K562 (cell line): Measurements from ENCODE around the gene PSMB7. TPM values are rescaled to one million over a fixed set of nuclear protein-coding genes. Genes with fewer than 3 reads are reported as not detected.

ENCODE experiments used
- ATAC-seq: fragments of 200-7000 bp; cut with Tn5 transposase; 3 replicates; pipeline ENCODE4 v1.9.1; 2020; ENCODE audit warnings: moderate library complexity
- BruUV-seq: library from RNA; stranded (reverse); fragments of 400-500 nt; replicated peaks from 2 replicates; lab custom pipeline; 2021; lab: Mats Ljungman, UMichigan
- CTCF ChIA-PET: fragments of 300-600 bp; formaldehyde crosslinking; extraction: SDS; loops from one replicate; lab custom pipeline; 2021; ENCODE audit warnings: low intra/inter-chr PET ratio; lab: Yijun Ruan, JAX
- POLR2A ChIA-PET: fragments of 300-600, 350-650 bp; sonication (Branson Sonifier 250); formaldehyde crosslinking; extraction: SDS; loops from one replicate; lab custom pipeline; 2021; ENCODE audit warnings: antibody characterized with exemption, inconsistent platforms; lab: Yijun Ruan, JAX
- DNase-seq, 4 experiments: peaks; one replicate each; pipeline versions ENCODE4 v3.0.0 to v3.0.0-alpha.2; 2011 to 2018; ENCODE audit warnings: low spot score in 3 of 4, mixed read lengths in 3 of 4; ENCODE audit errors: extremely low read depth in 1 of 4
- FAIRE-seq: peaks from 2 replicates; lab custom pipeline; 2011; peaks lifted over from hg19 to GRCh38; lab: Jason Lieb, UNC
- H2AFZ ChIP-seq: 2 replicates; pipeline ENCODE4 v1.6.0; 2011; ENCODE audit warnings: low read depth, low read length, control low read depth, inconsistent platforms
- H3K27ac ChIP-seq: fragments of 200-600 bp; 3 replicates; pipeline ENCODE4 v1.8.0; 2011; ENCODE audit warnings: low read depth, mild to moderate bottlenecking, control low read depth, inconsistent platforms, low read length, moderate library complexity, mixed read lengths; ENCODE audit errors: extremely low read depth
- H3K27me3 ChIP-seq, 2 experiments: fragments of 300-600 bp in 1 of 2; 2 replicates in 1 of 2; 3 replicates in 1 of 2; pipeline versions ENCODE4 v1.6.0 to v1.8.0; 2011; ENCODE audit warnings: inconsistent platforms in 2 of 2, low read length in 2 of 2, mild to moderate bottlenecking in 1 of 2, mixed read lengths in 1 of 2, moderate library complexity in 1 of 2; ENCODE audit not compliant: control insufficient read depth in 2 of 2, insufficient read depth in 2 of 2
- H3K36me3 ChIP-seq: fragments of 300-600 bp; 3 replicates; pipeline ENCODE4 v1.8.0; 2011; ENCODE audit warnings: mild to moderate bottlenecking, low read length, inconsistent platforms; ENCODE audit not compliant: control insufficient read depth, insufficient read depth
- H3K4me1 ChIP-seq, 2 experiments: fragments of 200-600 bp in 1 of 2; replicated peaks in 1 of 2; 2 replicates in 1 of 2; 3 replicates in 1 of 2; pipeline versions ENCODE4 v1.5.1 to v1.8.0; 2011; ENCODE audit warnings: inconsistent platforms in 2 of 2, low read length in 2 of 2, mild to moderate bottlenecking in 1 of 2, mixed read lengths in 1 of 2, moderate library complexity in 1 of 2; ENCODE audit not compliant: control insufficient read depth in 2 of 2, insufficient read depth in 2 of 2
- H3K4me2 ChIP-seq: 2 replicates; pipeline ENCODE4 v1.6.1; 2011; ENCODE audit warnings: low read length, control low read depth, inconsistent platforms, mixed read lengths; ENCODE audit not compliant: insufficient read depth
- H3K4me3 ChIP-seq: fragments of 200-600 bp; sonication (generic), shearing (Covaris generic); 2 replicates; pipeline ENCODE4 v1.5.1; 2016; ENCODE audit warnings: control low read depth, inconsistent platforms
- H3K79me2 ChIP-seq: fragments of 200-600 bp; 3 replicates; pipeline ENCODE4 v1.8.0; 2011; ENCODE audit warnings: low read length, inconsistent platforms; ENCODE audit not compliant: control insufficient read depth, insufficient read depth
- H3K9ac ChIP-seq, 2 experiments: 2 replicates each; pipeline versions ENCODE4 v1.6.0 to v1.6.1; 2011; ENCODE audit warnings: low read depth in 2 of 2, low read length in 2 of 2, control low read depth in 1 of 2, inconsistent platforms in 1 of 2, mild to moderate bottlenecking in 1 of 2, mixed read lengths in 1 of 2; ENCODE audit not compliant: insufficient read depth in 1 of 2
- H3K9me1 ChIP-seq: one replicate; pipeline ENCODE4 v1.6.0; 2011; ENCODE audit warnings: inconsistent platforms, mild to moderate bottlenecking, low read length, moderate library complexity; ENCODE audit not compliant: control insufficient read depth, insufficient read depth
- H3K9me3 ChIP-seq: replicated peaks from 2 replicates; pipeline ENCODE4 v1.5.1; 2011; ENCODE audit warnings: low read depth, low read length, inconsistent platforms; ENCODE audit not compliant: control insufficient read depth, insufficient read depth
- H4K20me1 ChIP-seq: replicated peaks from 2 replicates; pipeline ENCODE4 v1.6.1; 2011; ENCODE audit warnings: low read length, inconsistent platforms, mixed read lengths; ENCODE audit not compliant: control insufficient read depth, insufficient read depth
- FOXK1 ChIP-seq: sonication (generic); formaldehyde crosslinking; IDR thresholded peaks from 2 replicates; pipeline ENCODE4 v1.8.0; 2022; ENCODE audit warnings: missing genetic modification reagents, mild to moderate bottlenecking, borderline replicate concordance
- KAT7 ChIP-seq: sonication (generic); formaldehyde crosslinking; IDR thresholded peaks from 2 replicates; pipeline ENCODE4 v1.8.0; 2022; ENCODE audit warnings: missing genetic modification reagents, mild to moderate bottlenecking, borderline replicate concordance
- KDM5B ChIP-seq: fragments of 200-600 bp; sonication (generic); IDR thresholded peaks from 2 replicates; pipeline ENCODE4 v1.6.1; 2012; ENCODE audit warnings: low read depth, mild to moderate bottlenecking, moderate library complexity, low read length, control low read depth, inconsistent platforms; ENCODE audit not compliant: insufficient replicate concordance
- RAD21 ChIP-seq, 2 experiments: fragments of 250-450 bp in 1 of 2; fragments of 450-650 bp in 1 of 2; sonication (Bioruptor Pico) in 1 of 2; formaldehyde crosslinking in 1 of 2; IDR thresholded peaks in 1 of 2; conservative IDR thresholded peaks in 1 of 2; 2 replicates each; pipeline versions ENCODE4 v1.4.0 to v1.8.0; 2020 to 2022; ENCODE audit warnings: mild to moderate bottlenecking in 2 of 2, moderate library complexity in 1 of 2
- SAFB ChIP-seq: fragments of 200-400 bp; formaldehyde crosslinking; IDR thresholded peaks from 2 replicates; pipeline ENCODE4 v1.6.1; 2017; ENCODE audit warnings: low read depth, low read length, borderline replicate concordance
- ZEB2 ChIP-seq: fragments of 450-650 bp; IDR thresholded peaks from 2 replicates; pipeline ENCODE4 v1.6.1; 2016
- WGBS: fragments of 100-300 bp; shearing (Covaris generic); methylation state at CpG from one replicate; pipeline ENCODE4 v1.1.6; 2016; ENCODE audit warnings: low coverage, mixed read lengths; ENCODE audit not compliant: insufficient coverage; ENCODE audit errors: missing lambda C conversion rate; 5-methylcytosine and 5-hydroxymethylcytosine counted together
- in situ Hi-C: fragments of 300-500 bp; cut with MboI; formaldehyde crosslinking; loops from 4 replicates; pipeline ENCODE4 v1.15.0; 2018; ENCODE audit warnings: inconsistent platforms, mixed read lengths
- intact Hi-C: fragments of 100-400 bp; cut with micrococcal nuclease; formaldehyde crosslinking; loops from 2 replicates; pipeline ENCODE4 v1.14.2; 2022
- polyA plus RNA-seq, 8 experiments: library from polyadenylated mRNA; depleted of rRNA in 4 of 8; stranded (reverse) in 5 of 8; unstranded in 3 of 8; fragments of >200 nt; fragmentation: Nextera tagmentation in 2 of 8; fragmentation: Illumina TruSeq in 1 of 8; extraction: Ambion mirVana in 2 of 8; extraction: Trizol in 1 of 8; gene quantifications; 2 replicates each; pipeline versions ENCODE4 v1.2.1 to v1.2.3, GENCODE V29; 2011 to 2014; ENCODE audit warnings: inconsistent platforms in 1 of 8, missing spikeins in 1 of 8
- total RNA-seq, 7 experiments: library from RNA; depleted of rRNA in 6 of 7; stranded (reverse); fragments of >200 nt in 6 of 7; fragmentation: Illumina TruSeq in 2 of 7; extraction: Trizol in 2 of 7; gene quantifications; 2 replicates each; pipeline versions ENCODE4 v1.2.1 to v1.2.3, GENCODE V29; 2011 to 2021; ENCODE audit warnings: low replicate concordance in 1 of 7
- TF ChIP-seq, protein P1 (sequence below), 3 experiments: IDR thresholded peaks in 2 of 3; conservative IDR thresholded peaks in 1 of 3; 2 replicates each; pipeline ENCODE4 v1.5.1; 2011 to 2012; ENCODE audit warnings: low read length in 3 of 3, mild to moderate bottlenecking in 3 of 3, control low read depth in 2 of 3, improper control_type of control experiment in 1 of 3, inconsistent platforms in 1 of 3, low read depth in 1 of 3, mixed read lengths in 1 of 3, moderate library complexity in 1 of 3; ENCODE audit not compliant: insufficient read depth in 2 of 3

PSMB7 gene
- total and polyA plus RNA-seq, 9 of the 15 experiments (the other 6 are each of a cell fraction or from before 2014, with no cell fraction given), result 321 to 978 (median 407) TPM

DNA sequence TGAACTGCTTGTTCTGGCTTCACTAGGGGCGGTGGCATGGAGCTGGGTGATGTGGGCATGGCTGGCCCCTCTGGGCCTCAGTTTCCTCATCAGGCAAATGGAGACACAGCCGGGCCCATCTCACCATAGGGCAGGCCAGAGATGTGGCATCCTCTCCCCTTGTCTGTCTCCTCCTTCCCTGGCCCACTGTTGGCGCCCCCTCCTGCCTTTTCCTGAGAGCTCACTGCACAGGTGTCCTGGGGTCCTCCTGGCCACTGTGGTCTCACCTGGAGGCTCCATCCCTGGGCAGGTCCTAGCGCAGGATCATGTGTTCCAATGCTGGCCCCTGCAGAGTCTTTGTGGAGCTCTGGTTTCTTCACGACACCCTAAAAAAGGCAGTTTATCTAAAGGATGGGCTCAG, 104.0 kb downstream of the PSMB7 start:
- H3K4me2 ChIP-seq, result no peak overlapping the region
- 49% methylated on average over 5 of the region's 5 CpGs for WGBS

More for the DNA sequence above, 104.0 kb downstream of the PSMB7 start:
- H3K4me1 ChIP-seq, result peaks cover 3 to 16% of the 10 kb centered on the region in 2 experiments; a peak in 2 of 5 replicates
- H3K27me3 ChIP-seq, result no peaks in the 10 kb centered on the region
- BruUV-seq, result no TSS peak
- no peaks in the 10 kb centered on the region for H3K79me2 ChIP-seq
- H3K9me3 ChIP-seq, result no peaks in the 10 kb centered on the region
- H3K36me3 ChIP-seq, result no peaks in the 10 kb centered on the region; the same call in 2 of the 3 replicates
- in situ Hi-C loops, result loop anchor here (25.0 kb wide), 1 partner anchor 774 kb away; no protein-coding TSS in a partner anchor
- H4K20me1 ChIP-seq, result peaks cover 12% of the 10 kb centered on the region; the same call in 1 of the 2 replicates
- H3K9ac ChIP-seq, result no peak overlapping the region
- ATAC-seq, result no peak
- H3K27ac ChIP-seq, result no peak overlapping the region
- ChIA-PET POLR2A (interaction anchor here (0.7 to 1.0 kb wide), 2 partner anchors 31 to 93 kb away, joined by 4 read pairs; no protein-coding TSS in a partner anchor), CTCF (no interaction called here)
- FAIRE-seq, result no peak
- intact Hi-C loops, result no loop called here
- peaks cover 2% of the 10 kb centered on the region for H3K9me1 ChIP-seq
- H3K4me3 ChIP-seq, result no peak overlapping the region
- DNase-seq, result no peak
- TF ChIP-seq RAD21 (CRISPR knock-in tag; conservative IDR thresholded peaks at IDR 0.05 in 1 of 2, IDR thresholded peaks at IDR 0.05 in 1 of 2), result peak in 1 of 2 experiments; percentile 28; a peak in 1 of 4 replicates
- TF ChIP-seq KDM5B, result no peak
- TF ChIP-seq SAFB, result no peak
- TF ChIP-seq, protein P1, sequence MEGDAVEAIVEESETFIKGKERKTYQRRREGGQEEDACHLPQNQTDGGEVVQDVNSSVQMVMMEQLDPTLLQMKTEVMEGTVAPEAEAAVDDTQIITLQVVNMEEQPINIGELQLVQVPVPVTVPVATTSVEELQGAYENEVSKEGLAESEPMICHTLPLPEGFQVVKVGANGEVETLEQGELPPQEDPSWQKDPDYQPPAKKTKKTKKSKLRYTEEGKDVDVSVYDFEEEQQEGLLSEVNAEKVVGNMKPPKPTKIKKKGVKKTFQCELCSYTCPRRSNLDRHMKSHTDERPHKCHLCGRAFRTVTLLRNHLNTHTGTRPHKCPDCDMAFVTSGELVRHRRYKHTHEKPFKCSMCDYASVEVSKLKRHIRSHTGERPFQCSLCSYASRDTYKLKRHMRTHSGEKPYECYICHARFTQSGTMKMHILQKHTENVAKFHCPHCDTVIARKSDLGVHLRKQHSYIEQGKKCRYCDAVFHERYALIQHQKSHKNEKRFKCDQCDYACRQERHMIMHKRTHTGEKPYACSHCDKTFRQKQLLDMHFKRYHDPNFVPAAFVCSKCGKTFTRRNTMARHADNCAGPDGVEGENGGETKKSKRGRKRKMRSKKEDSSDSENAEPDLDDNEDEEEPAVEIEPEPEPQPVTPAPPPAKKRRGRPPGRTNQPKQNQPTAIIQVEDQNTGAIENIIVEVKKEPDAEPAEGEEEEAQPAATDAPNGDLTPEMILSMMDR (IDR thresholded peaks at IDR 0.05 in 2 of 3, conservative IDR thresholded peaks at IDR 0.05 in 1 of 3; ENCODE audit: insufficient read depth in 2 of 3, low read depth in 1 of 3, low read length in 3 of 3), result 0 out of 6 replicates have a peak, but pooled peaks of 1 of the 3 experiments have one; percentile 3
- TF ChIP-seq FOXK1 (CRISPR knock-in tag), result no peak
- TF ChIP-seq ZEB2, result no peak
- TF ChIP-seq KAT7 (CRISPR knock-in tag), result no peak
- no peak overlapping the region for H2AFZ ChIP-seq
